Activated CD4-positive, alpha-beta T cell treated with anti-CD3 and anti-CD28 coated beads, Interleukin-2, amount 50 U/mL, for 16 hours (primary cell): Measurements from ENCODE around the gene PIM1.
"Not testable (repeated sequence)": the region's sequence is repeated elsewhere in the genome, so short reads cannot be mapped to it uniquely, and the experiment has no call there.

Source experiments
- DNase-seq: peaks from one replicate; pipeline ENCODE4 v3.0.0-alpha.2; 2020

The PIM1 gene

DNA sequence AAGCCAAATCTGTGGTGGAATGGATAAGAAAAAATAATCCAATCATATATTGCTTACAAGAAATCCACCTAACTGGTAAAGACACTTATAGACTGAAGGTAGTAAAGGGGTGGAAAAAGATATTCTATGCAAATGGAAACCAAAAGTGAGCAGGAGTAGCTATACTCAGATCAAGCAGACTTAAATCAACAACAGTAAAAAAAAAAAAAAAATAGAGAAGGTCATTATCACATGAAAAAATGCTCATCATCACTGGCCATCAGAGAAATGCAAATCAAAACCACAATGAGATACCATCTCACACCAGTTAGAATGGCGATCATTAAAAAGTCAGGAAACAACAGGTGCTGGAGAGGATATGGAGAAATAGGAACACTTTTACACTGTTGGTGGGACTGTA lies 24.9 kb downstream of the PIM1 start:
- not testable (repeated sequence) for DNase-seq

DNA sequence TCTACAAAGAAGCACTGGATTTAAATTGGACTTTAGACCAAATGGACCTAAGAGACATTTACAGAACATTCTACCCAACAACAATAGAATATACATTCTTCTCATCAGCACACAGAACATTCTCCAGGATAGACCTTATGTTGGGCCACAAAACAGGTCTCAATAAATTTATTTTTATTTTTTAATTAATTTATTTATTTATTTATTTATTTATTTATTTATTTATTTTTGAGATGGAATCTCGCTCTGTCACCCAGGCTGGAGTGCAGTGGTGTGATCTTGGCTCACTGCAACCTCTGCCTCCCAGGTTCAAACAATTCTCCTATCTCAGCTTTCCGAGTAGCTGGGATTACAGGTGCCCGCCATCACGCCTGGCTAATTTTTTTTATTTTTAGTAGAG lies 26.5 kb downstream of the PIM1 start:
- not testable (repeated sequence) for DNase-seq

GRCh38 chr6:37200085-37200484 lies 30.1 kb downstream of the PIM1 start:
- no peak for DNase-seq

GRCh38 chr6:37201726-37202125 lies 31.8 kb downstream of the PIM1 start:
- DNase-seq = no peak

DNA sequence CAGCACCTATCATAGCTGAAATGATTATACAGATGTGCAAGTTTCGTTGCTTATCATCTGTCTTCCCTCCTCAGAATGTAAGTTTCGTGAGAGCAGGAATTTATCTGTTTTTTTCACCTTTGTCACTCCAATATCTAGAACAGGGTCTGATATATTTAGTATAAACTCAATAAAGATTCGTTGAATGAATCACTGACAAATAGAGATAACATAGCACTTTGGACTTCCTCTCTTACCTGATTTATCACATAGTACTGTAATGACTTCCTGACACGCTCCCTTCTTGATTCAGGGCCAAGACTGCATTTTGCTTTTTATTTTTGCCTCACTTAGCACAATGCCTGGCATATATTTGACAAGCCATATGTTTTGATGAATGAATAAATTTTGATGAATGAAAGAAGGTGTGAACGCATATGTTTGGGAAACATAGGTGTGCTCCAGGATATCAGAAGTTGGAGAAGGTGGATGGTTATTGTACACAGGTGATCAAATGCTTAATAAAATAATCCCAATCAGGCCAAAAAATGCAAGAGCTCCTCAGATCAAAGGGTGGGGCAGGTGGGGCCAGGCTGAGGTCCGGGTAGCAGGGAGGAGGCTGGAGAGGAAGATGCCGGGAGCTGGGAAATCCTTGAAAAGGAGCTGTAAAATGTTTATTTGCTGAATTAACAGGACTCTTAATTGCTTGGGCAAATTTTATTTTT lies 33.0 kb downstream of the PIM1 start:
- peak; percentile 44 for DNase-seq

GRCh38 chr6:37204014-37204751 lies 34.2 kb downstream of the PIM1 start:
- no peak for DNase-seq

DNA sequence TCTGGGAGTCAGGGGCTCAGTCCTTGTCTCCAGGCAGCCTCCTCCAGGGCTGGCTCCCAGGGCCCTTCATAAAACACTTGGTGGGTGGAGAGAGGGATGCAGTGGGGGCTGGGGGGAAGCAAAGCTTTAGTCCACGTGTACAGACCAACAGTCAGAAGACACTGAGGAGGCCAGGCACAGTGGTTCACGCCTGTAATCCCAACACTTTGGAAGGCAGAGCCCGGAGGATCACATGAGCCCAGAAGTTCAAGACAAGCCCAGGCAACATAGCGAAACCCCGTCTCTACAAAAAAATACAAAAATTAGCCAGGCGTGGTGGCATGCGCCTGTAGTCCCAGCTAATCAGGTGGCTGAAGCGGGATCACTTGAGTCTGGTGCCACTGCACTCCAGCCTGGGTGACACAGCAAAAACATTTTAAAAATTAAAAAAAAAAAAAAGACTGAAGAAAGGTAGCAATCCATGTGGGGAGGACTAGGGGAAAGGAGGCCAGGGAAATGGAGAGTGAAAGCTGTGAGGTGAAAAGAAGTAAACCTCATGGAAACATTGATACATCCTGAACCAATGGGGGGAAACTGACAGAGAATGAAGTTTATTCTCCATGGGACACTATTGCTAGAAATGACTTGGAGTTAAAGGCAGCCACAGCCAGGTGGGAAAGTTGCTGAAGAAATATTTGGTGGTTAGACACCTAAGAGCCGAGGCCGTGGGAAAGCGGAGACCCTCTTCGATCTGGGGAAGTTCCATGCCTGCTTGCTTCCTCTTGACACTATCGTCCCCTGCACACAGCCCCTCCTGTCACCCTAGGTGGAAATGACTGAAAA lies 35.4 kb downstream of the PIM1 start:
- no peak for DNase-seq

DNA sequence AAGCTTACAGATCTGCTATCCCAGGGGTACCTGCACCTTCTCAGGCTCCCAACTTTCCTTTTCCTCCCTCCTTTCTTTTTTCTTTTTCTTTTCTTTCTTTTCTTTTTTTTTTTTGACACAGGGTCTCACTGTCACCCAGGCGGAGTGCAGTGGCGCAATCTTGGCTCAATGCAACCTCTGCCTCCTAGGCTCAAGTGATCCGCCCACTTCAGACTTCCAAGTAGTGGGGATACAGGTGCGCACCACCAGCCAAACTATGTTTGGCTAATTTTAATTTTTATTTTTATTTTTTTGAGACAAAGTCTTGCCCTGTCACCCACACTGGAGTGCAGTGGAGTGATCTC lies 36.0 kb downstream of the PIM1 start:
- DNase-seq = no peak

DNA sequence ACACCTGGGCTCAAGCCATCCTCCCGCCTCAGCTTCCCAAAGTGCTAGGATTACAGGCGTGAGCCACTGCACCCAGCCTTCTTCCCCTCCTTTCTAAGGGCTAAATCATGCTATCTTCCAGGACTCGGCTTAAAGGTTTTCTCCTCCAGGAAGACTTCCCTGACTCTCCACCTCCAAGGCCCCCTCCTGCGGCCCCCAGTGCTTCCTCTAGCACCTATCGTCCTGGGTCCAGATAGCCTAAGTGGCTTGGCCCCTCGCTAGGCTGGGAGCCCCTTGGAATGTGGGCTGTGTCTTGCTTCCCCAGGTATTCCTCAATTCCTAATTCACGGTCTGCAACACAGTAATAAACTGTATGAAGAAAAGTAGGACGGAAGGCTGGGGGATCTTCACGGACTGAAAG lies 36.7 kb downstream of the PIM1 start:
- DNase-seq = no peak

GRCh38 chr6:37207903-37208456 lies 38.0 kb downstream of the PIM1 start:
- DNase-seq = peak; percentile 95

GRCh38 chr6:37208793-37209192 lies 38.8 kb downstream of the PIM1 start:
- DNase-seq = no peak

- DNase-seq = peak; percentile 53
These were observed 39.7 kb downstream of the PIM1 start for GRCh38 chr6:37209461-37210205.

DNA sequence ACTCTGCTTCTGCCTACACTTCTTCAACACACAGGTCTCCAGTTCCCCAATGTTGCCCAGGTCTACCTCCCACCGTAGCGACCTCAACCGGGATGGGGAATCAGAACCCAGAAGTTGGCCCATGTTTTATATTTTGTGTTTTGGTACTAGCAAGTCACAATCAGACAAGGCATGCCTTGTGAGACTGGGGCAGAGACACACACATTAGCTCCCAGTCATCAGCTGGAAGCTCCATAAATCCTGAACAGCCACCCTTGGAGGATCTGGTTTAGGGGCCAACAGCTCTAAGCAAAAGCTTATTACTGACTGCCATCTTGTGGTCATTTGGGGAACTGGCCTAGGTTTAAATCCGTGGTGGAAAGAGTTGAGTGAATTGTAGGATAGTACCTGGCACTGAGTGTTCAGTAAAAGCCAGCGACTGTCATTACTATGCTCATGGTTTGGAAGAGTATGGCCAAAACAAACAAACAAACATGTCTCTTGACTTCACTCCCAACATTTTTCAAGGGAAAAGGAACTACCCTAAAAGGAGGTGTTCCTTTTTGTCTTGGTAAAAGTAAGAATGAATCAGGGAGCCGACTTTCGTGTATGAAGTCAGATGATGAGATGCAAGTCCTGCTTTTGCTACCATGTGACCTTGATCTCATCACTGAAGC lies 40.5 kb downstream of the PIM1 start:
- peak; percentile 89 for DNase-seq

DNA sequence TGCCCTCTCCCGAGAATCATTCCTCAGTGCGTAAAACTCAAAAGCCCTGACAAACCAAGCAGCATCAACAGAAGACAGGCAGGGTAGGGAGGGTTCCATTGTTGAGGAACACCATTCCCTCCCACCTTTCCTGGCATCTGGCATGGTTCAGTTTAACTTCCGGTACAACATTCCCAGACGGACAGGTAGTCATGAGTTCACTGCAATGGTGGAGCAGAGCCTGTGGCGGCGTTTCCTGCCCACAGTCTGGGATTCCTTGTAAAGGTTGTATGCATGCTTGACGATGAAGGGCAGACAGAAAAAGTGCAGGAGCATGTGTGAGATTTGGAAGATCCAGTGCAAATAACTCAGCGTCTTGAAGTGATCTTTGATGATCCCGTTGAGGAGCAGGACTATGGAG lies 42.3 kb downstream of the PIM1 start:
- no peak for DNase-seq

- no peak for DNase-seq
These were observed 48.1 kb downstream of the PIM1 start for GRCh38 chr6:37218061-37218460.

GRCh38 chr6:37218511-37218910 lies 48.6 kb downstream of the PIM1 start:
- DNase-seq = no peak

DNA sequence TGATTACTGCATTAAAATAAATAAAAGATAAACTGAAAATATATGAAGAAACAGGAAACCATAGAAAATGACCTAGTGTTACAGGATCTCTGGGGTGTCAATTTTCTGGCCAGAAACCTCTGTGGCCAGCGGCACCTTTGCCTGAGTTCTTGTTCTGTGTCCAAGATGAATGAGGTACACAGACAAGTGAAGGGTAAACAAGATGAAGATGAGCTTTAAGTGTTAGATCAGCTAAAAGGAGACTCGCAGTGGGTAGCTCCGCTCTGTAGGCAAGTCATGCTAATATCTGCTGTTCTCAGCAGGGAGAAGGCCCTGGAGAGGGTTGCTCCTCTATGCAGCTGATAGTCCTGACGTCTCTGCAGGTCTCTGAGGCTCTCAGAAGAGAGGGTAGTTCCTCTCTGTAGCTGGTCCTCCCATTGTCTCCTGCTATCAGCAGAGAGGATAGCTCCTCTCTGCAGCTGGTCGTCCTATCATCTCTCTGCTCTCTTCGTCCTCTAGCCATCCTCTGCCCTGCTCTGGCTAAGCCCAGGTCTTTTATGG lies 51.7 kb downstream of the PIM1 start:
- no peak for DNase-seq

- peak; percentile 88 for DNase-seq
These were observed 52.4 kb downstream of the PIM1 start for GRCh38 chr6:37222125-37222967.

GRCh38 chr6:37222992-37223391 lies 53.0 kb downstream of the PIM1 start:
- no peak for DNase-seq
